RWPE2 (cell line): ENCODE measurements around the gene PPP1R14D.

Experiments used
- ATAC-seq: fragments of 200-7000 bp; cut with Tn5 transposase; 3 replicates; pipeline ENCODE4 v1.9.1; 2021; ENCODE audit warnings: low read depth
- DNase-seq: peaks from one replicate; pipeline ENCODE4 v3.0.0-alpha.2; 2020; ENCODE audit warnings: low spot score
- H3K27ac ChIP-seq: fragments of 450-650 bp; 2 replicates; pipeline ENCODE4 v1.5.1; 2017; ENCODE audit warnings: mild to moderate bottlenecking; ENCODE audit not compliant: poor library complexity, severe bottlenecking
- H3K27me3 ChIP-seq: fragments of 250-450 bp; sonication (Bioruptor Pico); 2 replicates; pipeline ENCODE4 v1.5.1; 2021; ENCODE audit warnings: mild to moderate bottlenecking, moderate library complexity; ENCODE audit not compliant: insufficient read depth, poor library complexity, severe bottlenecking
- H3K36me3 ChIP-seq: fragments of 250-450 bp; sonication (Bioruptor Pico); 2 replicates; pipeline ENCODE4 v1.5.1; 2020; ENCODE audit warnings: low read depth, mild to moderate bottlenecking, moderate library complexity
- H3K4me1 ChIP-seq: fragments of 250-450 bp; sonication (Bioruptor Pico); 2 replicates; pipeline ENCODE4 v1.5.1; 2021; ENCODE audit warnings: mild to moderate bottlenecking, moderate library complexity; ENCODE audit not compliant: insufficient read depth, poor library complexity, severe bottlenecking
- H3K4me3 ChIP-seq: fragments of 250-450 bp; sonication (Bioruptor Pico); 2 replicates; pipeline ENCODE4 v1.5.1; 2021; ENCODE audit warnings: mild to moderate bottlenecking, moderate library complexity; ENCODE audit not compliant: severe bottlenecking
- H3K9me3 ChIP-seq: fragments of 250-450 bp; sonication (Bioruptor Pico); 2 replicates; pipeline ENCODE4 v1.5.1; 2021; ENCODE audit warnings: mild to moderate bottlenecking, moderate library complexity; ENCODE audit not compliant: severe bottlenecking
- CTCF ChIP-seq: fragments of 450-650 bp; IDR thresholded peaks from one replicate; pipeline ENCODE4 v1.5.1; 2017; ENCODE audit warnings: mild to moderate bottlenecking, moderate library complexity; ENCODE audit not compliant: poor library complexity, severe bottlenecking

The PPP1R14D gene

GRCh38 chr15:40845511-40846284, 17.2 kb upstream of the PPP1R14D start:
- Histone ChIP-seq H3K36me3 (peaks cover 51% of the 10 kb centered on the region), H3K9me3 (no peaks in the 10 kb centered on the region), H3K27ac (peak overlapping the region; percentile 90), H3K4me3 (peak overlapping the region; percentile 61), H3K27me3 (no peaks in the 10 kb centered on the region), H3K4me1 (peaks cover 24% of the 10 kb centered on the region)
- TF ChIP-seq CTCF, result no peak
- ATAC-seq (peak; percentile 87), DNase-seq (peak; percentile 98)

- H3K9me3 ChIP-seq, result no peaks in the 10 kb centered on the region
- H3K36me3 ChIP-seq, result peaks cover 45% of the 10 kb centered on the region
- no peak for TF ChIP-seq CTCF
- DNase-seq (no peak), ATAC-seq (no peak)
- H3K4me3 ChIP-seq, result peak overlapping the region; percentile 61
- peaks cover 24% of the 10 kb centered on the region for H3K4me1 ChIP-seq
- H3K27me3 ChIP-seq, result no peaks in the 10 kb centered on the region
- peak overlapping the region; percentile 90 for H3K27ac ChIP-seq
Measured at GRCh38 chr15:40845036-40845435, 16.5 kb upstream of the PPP1R14D start.

- TF ChIP-seq CTCF, result no peak
- peak overlapping the region; percentile 61 for H3K4me3 ChIP-seq
- no peaks in the 10 kb centered on the region for H3K9me3 ChIP-seq
- peak overlapping the region; percentile 90 for H3K27ac ChIP-seq
- ATAC-seq, result peak; percentile 11
- no peaks in the 10 kb centered on the region for H3K27me3 ChIP-seq
- H3K36me3 ChIP-seq, result peaks cover 41% of the 10 kb centered on the region
- peaks cover 24% of the 10 kb centered on the region for H3K4me1 ChIP-seq
- DNase-seq, result no peak
Measured at GRCh38 chr15:40844696-40845030, 16.2 kb upstream of the PPP1R14D start.

- no peaks in the 10 kb centered on the region for H3K27me3 ChIP-seq
- peaks cover 24% of the 10 kb centered on the region for H3K4me1 ChIP-seq
- no peaks in the 10 kb centered on the region for H3K9me3 ChIP-seq
- H3K27ac ChIP-seq, result peak within 1 kb of the TSS; percentile 90
- DNase-seq, result peak; percentile 86
- H3K36me3 ChIP-seq, result peaks cover 35% of the 10 kb centered on the region
- H3K4me3 ChIP-seq, result peak within 1 kb of the TSS; percentile 61
- peak; percentile 36 for ATAC-seq
- TF ChIP-seq CTCF, result no peak
Measured at GRCh38 chr15:40843885-40844695, 15.6 kb upstream of the PPP1R14D start, which contains the start of gene SPINT1. SPINT1 (plus strand) TSS chr15:40844048; CDS start chr15:40844555, 507 bp downstream.
